Measurements from ENCODE around the gene KIF6.

Gene KIF6

DNA sequence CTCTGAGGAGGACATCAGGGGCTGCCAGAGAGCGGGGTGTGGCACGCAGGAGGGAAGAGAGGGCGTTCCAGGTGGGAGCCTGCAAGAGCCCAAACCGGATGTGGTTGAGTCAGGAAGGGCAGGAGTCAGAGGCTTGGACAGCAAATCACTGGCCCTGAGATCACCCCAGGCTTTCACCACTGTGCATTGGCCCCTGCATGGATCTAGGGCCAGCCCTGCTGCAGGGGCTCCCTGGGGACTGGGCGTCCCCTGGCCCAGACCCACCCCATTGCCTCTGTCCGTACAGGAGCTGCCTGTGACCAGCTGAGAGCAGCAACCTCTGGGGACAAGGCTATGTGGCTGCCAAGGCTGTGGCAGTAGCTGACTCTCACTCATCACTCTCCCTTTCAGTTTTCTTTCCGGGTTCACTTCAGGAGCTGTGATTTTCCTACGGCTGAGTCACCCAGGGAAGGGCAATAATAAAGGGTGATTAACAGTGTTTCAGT is 444.9 kb downstream of the KIF6 start:
- Histone ChIP-seq H2AFZ (ENCODE audit: low read length) (no peak overlapping the region), H3K9me2 (replicated peaks; ENCODE audit: insufficient read depth, low read length) (no peaks in the 10 kb centered on the region), H3K27me3 (replicated peaks; ENCODE audit: insufficient read depth, low read length) (no peaks in the 10 kb centered on the region), H3K36me3 (replicated peaks; ENCODE audit: insufficient read depth, low read length) (no peaks in the 10 kb centered on the region), H3K9me3 (replicated peaks; ENCODE audit: insufficient read depth, low read length) (no peaks in the 10 kb centered on the region), H3K4me1 (ENCODE audit: low read length) (no peaks in the 10 kb centered on the region), H3K79me2 (ENCODE audit: low read length) (no peaks in the 10 kb centered on the region), H3K4me2 (ENCODE audit: low read depth, low read length) (no peak overlapping the region), H3K4me3 (ENCODE audit: low read length) (no peak overlapping the region), H4K20me1 (ENCODE audit: insufficient read depth, low read length) (no peaks in the 10 kb centered on the region), H3K27ac (ENCODE audit: low read length) (no peak overlapping the region), H3K9ac (ENCODE audit: low read length) (no peak overlapping the region), H3F3A (ENCODE audit: insufficient read depth, low read length) (no peaks in the 10 kb centered on the region)
- TF ChIP-seq EZH2phosphoT487 (IDR thresholded peaks at IDR 0.05; ENCODE audit: low read length) (no peak), EZH2 (optimal IDR thresholded peaks at IDR 0.05; ENCODE audit: low read depth, low read length) (no peak)
- TF ChIP-seq, protein P1, sequence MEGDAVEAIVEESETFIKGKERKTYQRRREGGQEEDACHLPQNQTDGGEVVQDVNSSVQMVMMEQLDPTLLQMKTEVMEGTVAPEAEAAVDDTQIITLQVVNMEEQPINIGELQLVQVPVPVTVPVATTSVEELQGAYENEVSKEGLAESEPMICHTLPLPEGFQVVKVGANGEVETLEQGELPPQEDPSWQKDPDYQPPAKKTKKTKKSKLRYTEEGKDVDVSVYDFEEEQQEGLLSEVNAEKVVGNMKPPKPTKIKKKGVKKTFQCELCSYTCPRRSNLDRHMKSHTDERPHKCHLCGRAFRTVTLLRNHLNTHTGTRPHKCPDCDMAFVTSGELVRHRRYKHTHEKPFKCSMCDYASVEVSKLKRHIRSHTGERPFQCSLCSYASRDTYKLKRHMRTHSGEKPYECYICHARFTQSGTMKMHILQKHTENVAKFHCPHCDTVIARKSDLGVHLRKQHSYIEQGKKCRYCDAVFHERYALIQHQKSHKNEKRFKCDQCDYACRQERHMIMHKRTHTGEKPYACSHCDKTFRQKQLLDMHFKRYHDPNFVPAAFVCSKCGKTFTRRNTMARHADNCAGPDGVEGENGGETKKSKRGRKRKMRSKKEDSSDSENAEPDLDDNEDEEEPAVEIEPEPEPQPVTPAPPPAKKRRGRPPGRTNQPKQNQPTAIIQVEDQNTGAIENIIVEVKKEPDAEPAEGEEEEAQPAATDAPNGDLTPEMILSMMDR (IDR thresholded peaks at IDR 0.05; ENCODE audit: low read length) = no peak
- DNase-seq = no peak
